Thyroid gland (tissue), 4 donors: ENCODE results near the gene CAMK1D. TPM values are rescaled to one million over a fixed set of nuclear protein-coding genes. Genes with fewer than 3 reads are reported as not detected.

Experiments used
- DNase-seq, 2 donors: peaks; one replicate each; pipeline ENCODE4 v3.0.0-alpha.2; 2019
- H3K27ac ChIP-seq, 3 donors: fragments of 200-600 bp; sonication (generic); 1 replicate in 2 of 3; 2 replicates in 1 of 3; pipeline ENCODE4 v1.5.1; 2016 to 2019; ENCODE audit warnings: mild to moderate bottlenecking in 1 of 3, moderate library complexity in 1 of 3
- H3K27me3 ChIP-seq: fragments of 200-600 bp; sonication (generic); one replicate; pipeline ENCODE4 v1.5.1; 2019
- H3K36me3 ChIP-seq, 2 donors: fragments of 200-600 bp; sonication (generic); one replicate each; pipeline ENCODE4 v1.5.1; 2016 to 2019
- H3K4me1 ChIP-seq, 2 donors: fragments of 200-600 bp; sonication (generic); one replicate each; pipeline ENCODE4 v1.5.1; 2017 to 2019
- H3K4me3 ChIP-seq, 3 donors: fragments of 200-600 bp; sonication (generic); replicated peaks in 1 of 3; 1 replicate in 2 of 3; 2 replicates in 1 of 3; pipeline ENCODE4 v1.5.1; 2016; ENCODE audit warnings: mild to moderate bottlenecking in 1 of 3
- H3K9me3 ChIP-seq: fragments of 200-600 bp; sonication (generic); one replicate; pipeline ENCODE4 v1.5.1; 2017
- POLR2A ChIP-seq, 2 donors: fragments of 450-650 bp; IDR thresholded peaks; one replicate each; pipeline ENCODE4 v1.6.1; 2017; ENCODE audit warnings: antibody characterized with exemption in 2 of 2, mild to moderate bottlenecking in 2 of 2, moderate library complexity in 1 of 2
- WGBS, 2 donors: methylation state at CpG; one replicate each; pipeline ENCODE4 v1.1.5; 2017; 5-methylcytosine and 5-hydroxymethylcytosine counted together
- intact Hi-C: fragments of 100-400 bp; cut with DNase I; formaldehyde crosslinking; loops from one replicate; pipeline ENCODE4 v1.15.1; 2023
- total RNA-seq, 4 donors: library from RNA; depleted of rRNA; stranded (reverse); fragments of >200 nt; gene quantifications; one replicate each; pipeline ENCODE4 v1.2.3, GENCODE V29; 2016
- TF ChIP-seq, protein P1 (sequence below), 6 experiments: fragments of 200-600 bp in 3 of 6; fragments of 450-650 bp in 3 of 6; sonication (generic) in 3 of 6; IDR thresholded peaks; one replicate each; pipeline ENCODE4 v1.5.1; 2016 to 2019; ENCODE audit warnings: antibody characterized with exemption in 6 of 6, mild to moderate bottlenecking in 2 of 6, inconsistent platforms in 1 of 6, moderate library complexity in 1 of 6

CAMK1D gene
- total RNA-seq, 4 donors from 2014 or later: 12.2 to 29.6 (median 17.4) TPM

GRCh38 chr10:12872577-12872976, 523.2 kb downstream of the CAMK1D start:
- DNase-seq: no peak
- Histone ChIP-seq H3K27ac (no peak overlapping the region), H3K9me3 (no peaks in the 10 kb centered on the region), H3K27me3 (no peaks in the 10 kb centered on the region), H3K4me3 (no peak overlapping the region), H3K4me1 (peaks cover 0 to 4% of the 10 kb centered on the region in 2 donors), H3K36me3 (no peaks in the 10 kb centered on the region)
- intact Hi-C loops: no loop called here
- TF ChIP-seq, protein P1, sequence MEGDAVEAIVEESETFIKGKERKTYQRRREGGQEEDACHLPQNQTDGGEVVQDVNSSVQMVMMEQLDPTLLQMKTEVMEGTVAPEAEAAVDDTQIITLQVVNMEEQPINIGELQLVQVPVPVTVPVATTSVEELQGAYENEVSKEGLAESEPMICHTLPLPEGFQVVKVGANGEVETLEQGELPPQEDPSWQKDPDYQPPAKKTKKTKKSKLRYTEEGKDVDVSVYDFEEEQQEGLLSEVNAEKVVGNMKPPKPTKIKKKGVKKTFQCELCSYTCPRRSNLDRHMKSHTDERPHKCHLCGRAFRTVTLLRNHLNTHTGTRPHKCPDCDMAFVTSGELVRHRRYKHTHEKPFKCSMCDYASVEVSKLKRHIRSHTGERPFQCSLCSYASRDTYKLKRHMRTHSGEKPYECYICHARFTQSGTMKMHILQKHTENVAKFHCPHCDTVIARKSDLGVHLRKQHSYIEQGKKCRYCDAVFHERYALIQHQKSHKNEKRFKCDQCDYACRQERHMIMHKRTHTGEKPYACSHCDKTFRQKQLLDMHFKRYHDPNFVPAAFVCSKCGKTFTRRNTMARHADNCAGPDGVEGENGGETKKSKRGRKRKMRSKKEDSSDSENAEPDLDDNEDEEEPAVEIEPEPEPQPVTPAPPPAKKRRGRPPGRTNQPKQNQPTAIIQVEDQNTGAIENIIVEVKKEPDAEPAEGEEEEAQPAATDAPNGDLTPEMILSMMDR (IDR thresholded peaks at IDR 0.05): no peak
- TF ChIP-seq POLR2A (IDR thresholded peaks at IDR 0.05): no peak
- 55 to 58% methylated on average over 9 of the region's 9 CpGs for WGBS, 2 donors

DNA sequence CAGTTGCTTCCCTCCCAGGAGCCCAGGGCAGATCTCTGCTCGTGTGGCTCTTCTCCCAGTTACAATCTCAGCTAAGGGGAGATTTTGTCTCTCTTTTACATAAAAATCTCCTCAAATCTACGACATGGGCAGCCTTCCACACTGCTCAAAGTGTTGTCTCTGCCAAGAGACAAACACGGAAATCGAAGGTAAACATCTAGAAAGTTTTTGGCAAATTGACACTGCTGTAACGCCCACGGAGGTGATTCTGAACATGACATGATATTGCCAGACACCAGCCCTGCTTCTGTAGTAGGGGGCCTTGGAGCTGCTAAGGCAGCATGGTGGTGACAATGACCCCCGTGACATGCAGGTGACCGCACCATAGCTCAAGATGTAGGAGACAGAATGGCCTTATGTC, 523.8 kb downstream of the CAMK1D start:
- H3K27ac ChIP-seq: no peak overlapping the region
- H3K27me3 ChIP-seq: no peaks in the 10 kb centered on the region
- no peaks in the 10 kb centered on the region for H3K9me3 ChIP-seq
- no peak for TF ChIP-seq POLR2A (IDR thresholded peaks at IDR 0.05)
- TF ChIP-seq, protein P1 (IDR thresholded peaks at IDR 0.05): no peak
- DNase-seq: no peak
- H3K36me3 ChIP-seq: no peaks in the 10 kb centered on the region
- H3K4me3 ChIP-seq: no peak overlapping the region
- WGBS, 2 donors: 76 to 79% methylated on average over 8 of the region's 8 CpGs
- H3K4me1 ChIP-seq: peaks cover 0 to 4% of the 10 kb centered on the region in 2 donors
- intact Hi-C loops: no loop called here

DNA sequence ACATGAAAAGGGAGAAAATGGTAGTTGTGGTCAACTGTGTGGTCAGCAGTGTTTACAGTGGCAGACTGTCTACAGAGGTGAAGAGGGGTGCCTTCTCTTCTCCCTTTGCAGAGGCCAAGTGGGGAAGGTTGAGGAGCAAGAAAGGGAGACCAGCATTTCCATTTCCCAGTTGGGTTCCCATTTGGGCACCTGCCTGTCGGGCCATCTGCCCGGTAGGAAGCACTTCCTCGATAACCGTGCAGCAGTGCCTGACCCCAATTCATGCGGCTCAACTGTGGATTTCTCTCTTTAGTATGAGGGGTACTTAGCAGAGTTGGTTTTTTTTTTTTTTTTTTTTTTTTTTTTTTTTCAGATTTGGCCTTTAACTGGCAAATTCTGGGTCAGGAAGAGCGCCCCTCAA, 525.2 kb downstream of the CAMK1D start:
- WGBS, 2 donors: 95 to 96% methylated on average over 6 of the region's 6 CpGs

GRCh38 chr10:12875100-12875499, 525.8 kb downstream of the CAMK1D start:
- Histone ChIP-seq H3K4me1 (peaks cover 0 to 4% of the 10 kb centered on the region in 2 donors), H3K4me3 (no peak overlapping the region), H3K9me3 (no peaks in the 10 kb centered on the region), H3K27me3 (no peaks in the 10 kb centered on the region), H3K36me3 (no peaks in the 10 kb centered on the region), H3K27ac (no peak overlapping the region)
- DNase-seq: no peak
- intact Hi-C loops: no loop called here
- 62 to 78% methylated on average over 5 of the region's 5 CpGs for WGBS, 2 donors
- TF ChIP-seq POLR2A (IDR thresholded peaks at IDR 0.05): no peak
- TF ChIP-seq, protein P1 (IDR thresholded peaks at IDR 0.05): no peak

More for the DNA sequence above, 525.2 kb downstream of the CAMK1D start:
- peaks cover 0 to 4% of the 10 kb centered on the region in 2 donors for H3K4me1 ChIP-seq
- H3K4me3 ChIP-seq: no peak overlapping the region
- H3K9me3 ChIP-seq: no peaks in the 10 kb centered on the region
- H3K27me3 ChIP-seq: no peaks in the 10 kb centered on the region
- no peak overlapping the region for H3K27ac ChIP-seq
- no peaks in the 10 kb centered on the region for H3K36me3 ChIP-seq
- DNase-seq: no peak
- intact Hi-C loops: no loop called here
- no peak for TF ChIP-seq POLR2A (IDR thresholded peaks at IDR 0.05)
- TF ChIP-seq, protein P1 (IDR thresholded peaks at IDR 0.05): no peak

GRCh38 chr10:12876266-12876665, 526.9 kb downstream of the CAMK1D start:
- Histone ChIP-seq H3K4me1 (peaks cover 0 to 4% of the 10 kb centered on the region in 2 donors), H3K4me3 (no peak overlapping the region), H3K36me3 (no peaks in the 10 kb centered on the region), H3K9me3 (no peaks in the 10 kb centered on the region), H3K27ac (no peak overlapping the region), H3K27me3 (no peaks in the 10 kb centered on the region)
- 90 to 92% methylated on average over 5 of the region's 5 CpGs for WGBS, 2 donors
- TF ChIP-seq, protein P1 (IDR thresholded peaks at IDR 0.05): no peak
- no peak for TF ChIP-seq POLR2A (IDR thresholded peaks at IDR 0.05)
- DNase-seq: no peak
- intact Hi-C loops: no loop called here
